Esophagus muscularis mucosa (tissue), 4 donors: ENCODE data around the gene FXYD5. TPM values are rescaled to one million over a fixed set of nuclear protein-coding genes. Genes with fewer than 3 reads are reported as not detected.

Experiments
- DNase-seq: peaks from one replicate; pipeline ENCODE4 v3.0.0-alpha.2; 2017; ENCODE audit errors: extremely low spot score
- H3K27ac ChIP-seq, 4 donors: fragments of 200-600 bp; sonication (generic); replicated peaks in 1 of 4; 1 replicate in 3 of 4; 2 replicates in 1 of 4; pipeline ENCODE4 v1.5.1; 2016 to 2019; ENCODE audit warnings: mild to moderate bottlenecking in 1 of 4
- H3K27me3 ChIP-seq, 4 donors: fragments of 200-600 bp; sonication (generic); one replicate each; pipeline versions ENCODE4 v1.5.1 to v1.6.0; 2016 to 2019
- H3K36me3 ChIP-seq, 4 donors: fragments of 200-600 bp; sonication (generic); one replicate each; pipeline ENCODE4 v1.5.1; 2016 to 2019
- H3K4me1 ChIP-seq, 4 donors: fragments of 200-600 bp; sonication (generic); one replicate each; pipeline ENCODE4 v1.5.1; 2016 to 2019
- H3K4me3 ChIP-seq, 4 donors: fragments of 200-600 bp; sonication (generic); 1 replicate in 2 of 4; 2 replicates in 2 of 4; pipeline ENCODE4 v1.5.1; 2016 to 2019; ENCODE audit warnings: mild to moderate bottlenecking in 4 of 4, moderate library complexity in 1 of 4
- H3K9me3 ChIP-seq, 4 donors: fragments of 200-600 bp; sonication (generic); 1 replicate in 3 of 4; 2 replicates in 1 of 4; pipeline ENCODE4 v1.5.1; 2016 to 2019
- CTCF ChIP-seq, 3 experiments: fragments of 200-600 bp in 2 of 3; fragments of 450-650 bp in 1 of 3; sonication (generic) in 2 of 3; IDR thresholded peaks; one replicate each; pipeline ENCODE4 v1.5.1; 2017 to 2019; ENCODE audit warnings: antibody characterized with exemption in 3 of 3, mild to moderate bottlenecking in 2 of 3, moderate library complexity in 1 of 3
- EP300 ChIP-seq: sonication (generic); formaldehyde crosslinking; IDR thresholded peaks from one replicate; pipeline ENCODE4 v1.6.1; 2017; ENCODE audit warnings: antibody characterized with exemption
- POLR2A ChIP-seq: fragments of 450-650 bp; IDR thresholded peaks from one replicate; pipeline ENCODE4 v1.6.1; 2017; ENCODE audit warnings: antibody characterized with exemption, moderate library complexity, mild to moderate bottlenecking, low read depth
- POLR2AphosphoS5 ChIP-seq, 2 donors: sonication (generic); formaldehyde crosslinking; IDR thresholded peaks; one replicate each; pipeline ENCODE4 v1.6.1; 2017; ENCODE audit warnings: antibody characterized with exemption in 2 of 2
- WGBS: methylation state at CpG from one replicate; pipeline ENCODE4 v1.1.5; 2018; 5-methylcytosine and 5-hydroxymethylcytosine counted together
- intact Hi-C: fragments of 100-400 bp; cut with DNase I; formaldehyde crosslinking; loops from one replicate; pipeline ENCODE4 v1.15.1; 2023
- total RNA-seq, 4 donors: library from RNA; depleted of rRNA; stranded (reverse); fragments of >200 nt; gene quantifications; one replicate each; pipeline versions ENCODE4 v1.1.0 to v1.2.1, GENCODE V29; 2016

FXYD5 gene
- total RNA-seq, 4 donors from 2014 or later = 26.6 to 49.3 (median 43.0) TPM

DNA sequence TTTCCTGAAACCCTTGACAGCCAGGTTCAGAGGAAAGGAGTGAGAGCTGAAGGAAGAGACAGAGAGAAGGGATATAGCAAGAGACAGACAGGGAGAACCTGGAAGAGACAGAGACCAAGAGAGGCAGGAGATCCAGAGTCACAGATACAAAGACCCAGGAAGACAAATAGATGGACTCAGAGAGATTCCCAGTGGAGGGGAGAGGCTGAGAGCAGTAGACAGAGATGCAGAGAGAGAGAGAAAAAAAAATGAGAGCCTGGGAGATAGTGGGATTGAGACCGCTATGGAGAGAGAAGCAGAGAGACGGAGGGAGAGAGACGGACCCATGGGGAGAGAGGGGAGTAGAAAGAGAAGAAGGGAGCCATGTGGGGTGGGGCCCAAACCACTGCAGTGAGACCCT is 10.7 kb upstream of the FXYD5 start:
- TF ChIP-seq EP300 = no peak
- Histone ChIP-seq H3K27me3 (peaks cover 0 to 55% (median 16%) of the 10 kb centered on the region in 4 donors), H3K27ac (no peak overlapping the region), H3K9me3 (peaks cover 0 to 4% (median 0%) of the 10 kb centered on the region in 4 donors), H3K4me3 (no peak overlapping the region), H3K4me1 (peaks cover 22 to 51% (median 44%) of the 10 kb centered on the region in 4 donors), H3K36me3 (no peaks in the 10 kb centered on the region)
- DNase-seq = no peak
- intact Hi-C loops = loop anchor here (5.0 kb wide), 2 partner anchors 77 to 123 kb away; partner anchors contain the start of gene USF2
- WGBS = 44% methylated on average over 3 of the region's 3 CpGs

DNA sequence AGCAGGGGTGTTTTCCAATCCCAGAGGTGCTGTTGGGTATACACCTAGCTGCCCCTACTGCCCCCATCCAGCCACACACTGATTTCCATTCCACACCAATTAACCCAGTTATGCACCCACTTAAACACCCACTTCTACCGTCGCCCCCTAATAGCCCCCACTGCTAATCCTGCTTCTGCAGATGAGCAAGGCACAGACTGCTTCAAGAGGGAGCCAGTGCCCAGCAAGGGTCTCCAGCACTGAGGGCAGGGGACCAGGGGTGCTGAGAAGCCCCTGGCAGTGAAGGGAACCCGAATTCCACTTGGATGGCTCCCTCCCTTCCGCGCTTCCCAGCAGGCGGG is 10.3 kb upstream of the FXYD5 start:
- peaks cover 22 to 51% (median 41%) of the 10 kb centered on the region in 4 donors for H3K4me1 ChIP-seq
- DNase-seq = no peak
- H3K9me3 ChIP-seq = peaks cover 0 to 4% (median 0%) of the 10 kb centered on the region in 4 donors
- H3K27ac ChIP-seq = no peak overlapping the region
- H3K36me3 ChIP-seq = no peaks in the 10 kb centered on the region
- no CpG with 5 or more reads among the region's 6 CpGs for WGBS
- H3K27me3 ChIP-seq = peaks cover 0 to 51% (median 16%) of the 10 kb centered on the region in 4 donors
- H3K4me3 ChIP-seq = no peak overlapping the region
- TF ChIP-seq EP300 (no peak), POLR2AphosphoS5 (IDR thresholded peaks at IDR 0.05) (no peak), POLR2A (no peak), CTCF (IDR thresholded peaks at IDR 0.05) (no peak)
- intact Hi-C loops = loop anchor here (5.0 kb wide), 2 partner anchors 77 to 123 kb away; partner anchors contain the start of gene USF2

GRCh38 chr19:35144600-35145436 is 9.7 kb upstream of the FXYD5 start:
- H3K36me3 ChIP-seq = no peaks in the 10 kb centered on the region
- WGBS = 29% methylated on average over 12 of the region's 15 CpGs
- peaks cover 0 to 45% (median 16%) of the 10 kb centered on the region in 4 donors for H3K27me3 ChIP-seq
- no peak for TF ChIP-seq EP300
- TF ChIP-seq POLR2AphosphoS5 (IDR thresholded peaks at IDR 0.05) = no peak
- no peak for TF ChIP-seq POLR2A
- no peak for TF ChIP-seq CTCF (IDR thresholded peaks at IDR 0.05)
- H3K4me1 ChIP-seq = peaks cover 19 to 45% (median 35%) of the 10 kb centered on the region in 4 donors
- no peak overlapping the region for H3K27ac ChIP-seq
- no peak for DNase-seq
- H3K4me3 ChIP-seq = no peak overlapping the region
- peaks cover 0 to 4% (median 0%) of the 10 kb centered on the region in 4 donors for H3K9me3 ChIP-seq
- intact Hi-C loops = loop anchor here (5.0 kb wide), 2 partner anchors 78 to 122 kb away; partner anchors contain the start of gene USF2

- H3K27me3 ChIP-seq = peaks cover 0 to 45% (median 14%) of the 10 kb centered on the region in 4 donors
- DNase-seq = no peak
- intact Hi-C loops = no loop called here
- WGBS = 62% methylated on average over 7 of the region's 7 CpGs
- H3K9me3 ChIP-seq = no peaks in the 10 kb centered on the region
- peaks cover 2 to 27% (median 16%) of the 10 kb centered on the region in 4 donors for H3K4me1 ChIP-seq
- TF ChIP-seq CTCF (IDR thresholded peaks at IDR 0.05) (no peak), EP300 (no peak), POLR2A (no peak), POLR2AphosphoS5 (IDR thresholded peaks at IDR 0.05) (no peak)
- no peak overlapping the region for H3K4me3 ChIP-seq
- H3K27ac ChIP-seq = no peak overlapping the region
- no peaks in the 10 kb centered on the region for H3K36me3 ChIP-seq
Observed at GRCh38 chr19:35146746-35147459, 7.6 kb upstream of the FXYD5 start.

GRCh38 chr19:35149463-35149862 is 5.1 kb upstream of the FXYD5 start:
- Histone ChIP-seq H3K27me3 (peaks cover 0 to 37% (median 10%) of the 10 kb centered on the region in 4 donors), H3K4me3 (no peak overlapping the region), H3K27ac (no peak overlapping the region), H3K4me1 (peaks cover 10 to 19% (median 15%) of the 10 kb centered on the region in 4 donors), H3K9me3 (no peaks in the 10 kb centered on the region), H3K36me3 (no peaks in the 10 kb centered on the region)
- intact Hi-C loops = no loop called here
- WGBS = 82% methylated on average over 3 of the region's 3 CpGs
- TF ChIP-seq POLR2AphosphoS5 (IDR thresholded peaks at IDR 0.05) (no peak), EP300 (no peak), CTCF (IDR thresholded peaks at IDR 0.05) (no peak), POLR2A (no peak)
- no peak for DNase-seq
